Ishikawa (cell line): ENCODE measurements around the gene MTG2.

ENCODE experiments used
- FOXM1 ChIP-seq: IDR thresholded peaks from 2 replicates; pipeline ENCODE4 v1.6.1; 2012; ENCODE audit warnings: low read depth, borderline replicate concordance
- TAF1 ChIP-seq: IDR thresholded peaks from 2 replicates; pipeline ENCODE4 v1.6.1; 2012; ENCODE audit warnings: low read depth, mild to moderate bottlenecking

DNA sequence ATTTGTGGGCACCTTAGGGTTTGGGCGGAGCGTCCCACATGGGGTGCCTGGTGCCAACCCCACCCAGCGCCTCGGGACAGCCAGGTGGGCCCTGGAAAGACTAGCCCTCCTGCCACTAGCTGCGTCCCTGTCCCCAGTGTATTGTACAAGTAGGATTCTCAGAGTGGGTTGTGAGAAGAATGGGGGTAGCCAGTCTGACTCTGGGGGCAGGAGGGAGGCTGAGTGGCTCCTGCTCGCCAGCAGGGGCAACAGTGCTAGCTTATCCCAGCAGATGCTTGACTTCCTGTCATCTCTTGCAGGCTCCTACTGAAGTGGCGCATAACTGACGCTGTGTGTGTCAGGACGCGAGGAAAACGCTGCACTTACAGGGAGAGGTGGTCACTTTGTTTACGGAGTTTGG is 49.0 kb upstream of the MTG2 start:
- no peak for TF ChIP-seq FOXM1
- no peak for TF ChIP-seq TAF1
